Liver (tissue), 9 donors: ENCODE results near the gene ZFYVE28. TPM values are rescaled to one million over a fixed set of nuclear protein-coding genes. Genes with fewer than 3 reads are reported as not detected.

Source experiments
- DNase-seq: peaks from one replicate; pipeline ENCODE4 v3.0.0-alpha.2; 2017; ENCODE audit warnings: low spot score
- H3K27ac ChIP-seq, 2 donors: one replicate each; pipeline ENCODE4 v1.7.0; 2013; ENCODE audit warnings: inconsistent platforms in 2 of 2, low read length in 2 of 2, control low read depth in 1 of 2, low read depth in 1 of 2, mild to moderate bottlenecking in 1 of 2
- H3K27me3 ChIP-seq, 4 donors: one replicate each; pipeline versions ENCODE4 v1.6.1 to v1.7.0; 2013; ENCODE audit warnings: low read length in 3 of 4, inconsistent platforms in 1 of 4, mild to moderate bottlenecking in 1 of 4, moderate library complexity in 1 of 4; ENCODE audit not compliant: control insufficient read depth in 4 of 4, insufficient read depth in 4 of 4
- H3K36me3 ChIP-seq, 4 donors: one replicate each; pipeline versions ENCODE4 v1.6.1 to v1.7.0; 2013; ENCODE audit warnings: low read length in 3 of 4, mild to moderate bottlenecking in 3 of 4, low read depth in 1 of 4, moderate library complexity in 1 of 4; ENCODE audit not compliant: control insufficient read depth in 4 of 4, insufficient read depth in 3 of 4
- H3K4me1 ChIP-seq, 4 donors: one replicate each; pipeline versions ENCODE4 v1.6.1 to v1.7.0; 2013; ENCODE audit warnings: low read length in 3 of 4, mild to moderate bottlenecking in 3 of 4, moderate library complexity in 1 of 4; ENCODE audit not compliant: control insufficient read depth in 4 of 4, insufficient read depth in 4 of 4
- H3K4me3 ChIP-seq, 3 donors: one replicate each; pipeline versions ENCODE4 v1.6.1 to v1.7.0; 2013; ENCODE audit warnings: low read length in 3 of 3, control low read depth in 1 of 3, low read depth in 1 of 3, mild to moderate bottlenecking in 1 of 3
- H3K9ac ChIP-seq, 2 donors: one replicate each; pipeline ENCODE4 v1.7.0; 2013; ENCODE audit warnings: low read length in 2 of 2, mild to moderate bottlenecking in 2 of 2, moderate library complexity in 2 of 2, control low read depth in 1 of 2, low read depth in 1 of 2
- H3K9me3 ChIP-seq, 4 donors: one replicate each; pipeline versions ENCODE4 v1.6.1 to v1.7.0; 2013; ENCODE audit warnings: low read length in 3 of 4; ENCODE audit not compliant: control insufficient read depth in 4 of 4
- EGR1 ChIP-seq, 2 donors: IDR thresholded peaks; 2 replicates each; pipeline ENCODE4 v1.6.1; 2016 to 2018; ENCODE audit warnings: antibody characterized with exemption in 2 of 2, low read depth in 2 of 2
- FOXA1 ChIP-seq: IDR thresholded peaks from 2 replicates; pipeline ENCODE4 v1.6.1; 2016; ENCODE audit warnings: antibody characterized with exemption
- FOXA2 ChIP-seq: IDR thresholded peaks from 2 replicates; pipeline ENCODE4 v1.6.1; 2016; ENCODE audit warnings: antibody characterized with exemption
- GABPA ChIP-seq, 2 donors: IDR thresholded peaks in 1 of 2; conservative IDR thresholded peaks in 1 of 2; 2 replicates each; pipeline ENCODE4 v1.6.1; 2016; ENCODE audit warnings: antibody characterized with exemption in 2 of 2, mild to moderate bottlenecking in 1 of 2, moderate library complexity in 1 of 2
- HNF4A ChIP-seq, 2 donors: conservative IDR thresholded peaks; 2 replicates each; pipeline ENCODE4 v1.6.1; 2016; ENCODE audit warnings: antibody characterized with exemption in 2 of 2, mild to moderate bottlenecking in 2 of 2
- HNF4G ChIP-seq: IDR thresholded peaks from 2 replicates; pipeline ENCODE4 v1.6.1; 2016; ENCODE audit warnings: antibody characterized with exemption
- JUND ChIP-seq, 2 donors: IDR thresholded peaks; 2 replicates each; pipeline ENCODE4 v1.6.1; 2016; ENCODE audit warnings: antibody characterized with exemption in 2 of 2
- NR2F2 ChIP-seq: IDR thresholded peaks from 2 replicates; pipeline ENCODE4 v1.6.1; 2016; ENCODE audit warnings: antibody characterized with exemption
- RAD21 ChIP-seq, 2 donors: IDR thresholded peaks; 2 replicates each; pipeline ENCODE4 v1.6.1; 2016; ENCODE audit warnings: antibody characterized with exemption in 2 of 2, mild to moderate bottlenecking in 2 of 2
- RXRA ChIP-seq, 2 donors: IDR thresholded peaks; 2 replicates each; pipeline ENCODE4 v1.6.1; 2017 to 2018; ENCODE audit warnings: antibody characterized with exemption in 2 of 2, mild to moderate bottlenecking in 1 of 2
- SP1 ChIP-seq: IDR thresholded peaks from 2 replicates; pipeline ENCODE4 v1.6.1; 2018; ENCODE audit warnings: antibody characterized with exemption, mild to moderate bottlenecking
- TAF1 ChIP-seq: conservative IDR thresholded peaks from 2 replicates; pipeline ENCODE4 v1.6.1; 2016; ENCODE audit warnings: antibody characterized with exemption, mild to moderate bottlenecking
- YY1 ChIP-seq: IDR thresholded peaks from 2 replicates; pipeline ENCODE4 v1.6.1; 2016; ENCODE audit warnings: antibody characterized with exemption, mild to moderate bottlenecking
- WGBS: extraction: QIAGEN DNeasy Blood & Tissue Kit; methylation state at CpG from one replicate; pipeline ENCODE4 v1.1.7; 2013; 5-methylcytosine and 5-hydroxymethylcytosine counted together
- polyA plus RNA-seq, 2 donors: library from polyadenylated mRNA; stranded (reverse) in 1 of 2; unstranded in 1 of 2; fragments of 200-250 nt in 1 of 2; fragments of >200 nt in 1 of 2; fragmentation: Nextera tagmentation in 1 of 2; extraction: Ambion mirVana in 1 of 2; gene quantifications; one replicate each; pipeline versions ENCODE4 v1.2.1 to v1.2.3, GENCODE V29; 2013 to 2015
- total RNA-seq, 2 donors: library from RNA; depleted of rRNA; stranded (reverse); fragments of >200 nt; gene quantifications; one replicate each; pipeline ENCODE4 v1.2.3, GENCODE V29; 2014
- TF ChIP-seq, protein P1 (sequence below): IDR thresholded peaks from 2 replicates; pipeline ENCODE4 v1.6.1; 2016; ENCODE audit warnings: antibody characterized with exemption
- TF ChIP-seq, protein P2 (sequence below): fragments of 150-350 bp; IDR thresholded peaks from 2 replicates; pipeline ENCODE4 v1.5.1; 2017; ENCODE audit warnings: improper control_type of control experiment, low read depth, low read length; ENCODE audit not compliant: missing input control
- TF ChIP-seq, protein P3 (sequence below): IDR thresholded peaks from 2 replicates; pipeline ENCODE4 v1.6.1; 2016; ENCODE audit warnings: antibody characterized with exemption, mild to moderate bottlenecking
- TF ChIP-seq, protein P4 (sequence below): IDR thresholded peaks from 2 replicates; pipeline ENCODE4 v1.6.1; 2016; ENCODE audit warnings: antibody characterized with exemption
- TF ChIP-seq, protein P5 (sequence below): IDR thresholded peaks from 2 replicates; pipeline ENCODE4 v1.6.1; 2016; ENCODE audit warnings: antibody characterized with exemption
- donor health status: healthy.
- donor health status: healthy.
- donor health status: healthy.
- donor health status: healthy.
- donor health status: healthy.

The ZFYVE28 gene
- total and polyA plus RNA-seq, 4 donors, result 2.0 to 6.1 (median 2.7) TPM

DNA sequence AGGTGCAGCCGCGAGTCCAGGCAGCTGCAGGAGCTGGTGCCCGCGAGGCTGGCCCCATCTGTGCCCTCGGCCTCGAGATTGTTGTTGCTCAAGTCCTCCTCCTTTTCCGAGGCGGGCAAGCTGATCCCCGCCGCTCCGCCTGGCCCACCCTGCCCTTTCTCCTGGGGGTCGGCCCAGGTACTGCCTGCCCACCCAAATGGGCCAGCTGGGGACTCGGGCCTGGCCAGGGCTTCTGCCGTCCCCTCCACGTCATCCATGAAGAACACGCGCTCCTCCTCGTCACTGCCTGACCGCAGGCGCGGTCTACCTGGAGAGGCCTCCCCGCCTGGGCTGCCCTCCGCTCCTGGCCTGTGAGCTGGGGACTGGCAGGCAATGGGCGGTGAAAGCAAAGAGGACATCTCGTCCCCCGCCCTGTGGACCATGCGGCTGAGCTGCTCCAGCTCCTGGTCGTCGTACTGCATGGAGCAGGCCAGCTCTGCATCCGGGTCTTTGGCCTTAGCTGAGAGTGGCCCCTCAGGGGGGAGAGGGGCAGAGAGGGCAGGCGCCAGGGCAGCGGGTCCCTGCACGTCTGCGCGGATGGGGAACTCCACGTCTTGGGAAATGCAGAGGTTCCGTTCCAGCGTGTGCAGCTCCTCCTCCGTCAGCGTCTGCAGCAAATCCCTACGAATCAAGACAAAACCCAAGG, 113.4 kb downstream of the ZFYVE28 start:
- no peaks in the 10 kb centered on the region for H3K4me1 ChIP-seq
- 95% methylated on average over 41 of the region's 41 CpGs for WGBS
- TF ChIP-seq RAD21 (IDR thresholded peaks at IDR 0.05) (no peak), JUND (IDR thresholded peaks at IDR 0.05) (no peak), EGR1 (IDR thresholded peaks at IDR 0.05; ENCODE audit: low read depth in 2 of 2) (no peak), GABPA (IDR thresholded peaks at IDR 0.05 in 1 of 2, conservative IDR thresholded peaks at IDR 0.05 in 1 of 2) (no peak)
- TF ChIP-seq, protein P1, sequence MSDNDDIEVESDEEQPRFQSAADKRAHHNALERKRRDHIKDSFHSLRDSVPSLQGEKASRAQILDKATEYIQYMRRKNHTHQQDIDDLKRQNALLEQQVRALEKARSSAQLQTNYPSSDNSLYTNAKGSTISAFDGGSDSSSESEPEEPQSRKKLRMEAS, result no peak
- no peaks in the 10 kb centered on the region for H3K27me3 ChIP-seq
- no peak overlapping the region for H3K9ac ChIP-seq
- DNase-seq, result peak; percentile 32
- no peak overlapping the region for H3K27ac ChIP-seq
- no peaks in the 10 kb centered on the region for H3K36me3 ChIP-seq
- peaks cover 0 to 5% (median 3%) of the 10 kb centered on the region in 4 donors for H3K9me3 ChIP-seq
- no peak overlapping the region for H3K4me3 ChIP-seq

DNA sequence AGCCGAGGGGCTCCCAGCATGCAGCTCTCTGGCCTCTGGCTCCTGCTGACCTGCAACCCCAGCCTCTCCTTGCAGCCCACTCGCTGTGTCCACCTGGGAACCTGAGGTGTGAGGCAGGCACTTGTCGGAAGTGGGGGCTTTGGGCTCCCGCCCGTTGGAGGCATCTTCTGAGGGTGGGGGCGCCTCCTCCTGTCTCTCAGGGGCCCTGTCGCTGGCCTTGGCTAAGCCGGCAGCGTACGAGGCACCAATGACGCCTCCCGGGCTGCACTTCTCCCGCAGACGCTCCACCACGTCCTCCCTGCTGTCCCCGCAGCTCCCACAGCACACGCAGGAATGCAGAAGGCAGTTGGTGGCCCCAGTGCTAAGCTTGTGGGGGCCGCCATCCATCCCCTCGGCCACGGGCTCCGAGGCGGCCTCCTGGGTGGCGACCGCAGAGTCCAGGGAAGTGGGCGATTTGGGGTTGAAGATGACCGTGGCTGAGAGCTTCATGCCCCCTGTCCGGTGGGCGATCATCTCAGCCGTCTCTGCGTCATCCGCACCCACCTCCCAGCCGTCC, 114.0 kb downstream of the ZFYVE28 start:
- peak; percentile 23 for DNase-seq
- Histone ChIP-seq H3K27me3 (no peaks in the 10 kb centered on the region), H3K27ac (no peak overlapping the region), H3K9ac (no peak overlapping the region), H3K9me3 (peaks cover 0 to 5% (median 3%) of the 10 kb centered on the region in 4 donors), H3K4me1 (no peaks in the 10 kb centered on the region), H3K36me3 (no peaks in the 10 kb centered on the region), H3K4me3 (no peak overlapping the region)
- WGBS, result 96% methylated on average over 32 of the region's 32 CpGs
- TF ChIP-seq JUND (IDR thresholded peaks at IDR 0.05) (no peak), HNF4A (conservative IDR thresholded peaks at IDR 0.05) (no peak), EGR1 (IDR thresholded peaks at IDR 0.05; ENCODE audit: low read depth in 2 of 2) (no peak), FOXA1 (no peak), NR2F2 (no peak), HNF4G (no peak), RXRA (IDR thresholded peaks at IDR 0.05) (no peak), FOXA2 (no peak), SP1 (no peak), YY1 (no peak), TAF1 (no peak), RAD21 (IDR thresholded peaks at IDR 0.05) (no peak), GABPA (IDR thresholded peaks at IDR 0.05 in 1 of 2, conservative IDR thresholded peaks at IDR 0.05 in 1 of 2) (no peak)
- TF ChIP-seq, protein P1, result no peak
- TF ChIP-seq, protein P2, sequence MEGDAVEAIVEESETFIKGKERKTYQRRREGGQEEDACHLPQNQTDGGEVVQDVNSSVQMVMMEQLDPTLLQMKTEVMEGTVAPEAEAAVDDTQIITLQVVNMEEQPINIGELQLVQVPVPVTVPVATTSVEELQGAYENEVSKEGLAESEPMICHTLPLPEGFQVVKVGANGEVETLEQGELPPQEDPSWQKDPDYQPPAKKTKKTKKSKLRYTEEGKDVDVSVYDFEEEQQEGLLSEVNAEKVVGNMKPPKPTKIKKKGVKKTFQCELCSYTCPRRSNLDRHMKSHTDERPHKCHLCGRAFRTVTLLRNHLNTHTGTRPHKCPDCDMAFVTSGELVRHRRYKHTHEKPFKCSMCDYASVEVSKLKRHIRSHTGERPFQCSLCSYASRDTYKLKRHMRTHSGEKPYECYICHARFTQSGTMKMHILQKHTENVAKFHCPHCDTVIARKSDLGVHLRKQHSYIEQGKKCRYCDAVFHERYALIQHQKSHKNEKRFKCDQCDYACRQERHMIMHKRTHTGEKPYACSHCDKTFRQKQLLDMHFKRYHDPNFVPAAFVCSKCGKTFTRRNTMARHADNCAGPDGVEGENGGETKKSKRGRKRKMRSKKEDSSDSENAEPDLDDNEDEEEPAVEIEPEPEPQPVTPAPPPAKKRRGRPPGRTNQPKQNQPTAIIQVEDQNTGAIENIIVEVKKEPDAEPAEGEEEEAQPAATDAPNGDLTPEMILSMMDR, result no peak
- TF ChIP-seq, protein P3, sequence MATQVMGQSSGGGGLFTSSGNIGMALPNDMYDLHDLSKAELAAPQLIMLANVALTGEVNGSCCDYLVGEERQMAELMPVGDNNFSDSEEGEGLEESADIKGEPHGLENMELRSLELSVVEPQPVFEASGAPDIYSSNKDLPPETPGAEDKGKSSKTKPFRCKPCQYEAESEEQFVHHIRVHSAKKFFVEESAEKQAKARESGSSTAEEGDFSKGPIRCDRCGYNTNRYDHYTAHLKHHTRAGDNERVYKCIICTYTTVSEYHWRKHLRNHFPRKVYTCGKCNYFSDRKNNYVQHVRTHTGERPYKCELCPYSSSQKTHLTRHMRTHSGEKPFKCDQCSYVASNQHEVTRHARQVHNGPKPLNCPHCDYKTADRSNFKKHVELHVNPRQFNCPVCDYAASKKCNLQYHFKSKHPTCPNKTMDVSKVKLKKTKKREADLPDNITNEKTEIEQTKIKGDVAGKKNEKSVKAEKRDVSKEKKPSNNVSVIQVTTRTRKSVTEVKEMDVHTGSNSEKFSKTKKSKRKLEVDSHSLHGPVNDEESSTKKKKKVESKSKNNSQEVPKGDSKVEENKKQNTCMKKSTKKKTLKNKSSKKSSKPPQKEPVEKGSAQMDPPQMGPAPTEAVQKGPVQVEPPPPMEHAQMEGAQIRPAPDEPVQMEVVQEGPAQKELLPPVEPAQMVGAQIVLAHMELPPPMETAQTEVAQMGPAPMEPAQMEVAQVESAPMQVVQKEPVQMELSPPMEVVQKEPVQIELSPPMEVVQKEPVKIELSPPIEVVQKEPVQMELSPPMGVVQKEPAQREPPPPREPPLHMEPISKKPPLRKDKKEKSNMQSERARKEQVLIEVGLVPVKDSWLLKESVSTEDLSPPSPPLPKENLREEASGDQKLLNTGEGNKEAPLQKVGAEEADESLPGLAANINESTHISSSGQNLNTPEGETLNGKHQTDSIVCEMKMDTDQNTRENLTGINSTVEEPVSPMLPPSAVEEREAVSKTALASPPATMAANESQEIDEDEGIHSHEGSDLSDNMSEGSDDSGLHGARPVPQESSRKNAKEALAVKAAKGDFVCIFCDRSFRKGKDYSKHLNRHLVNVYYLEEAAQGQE, result no peak
- TF ChIP-seq, protein P4, sequence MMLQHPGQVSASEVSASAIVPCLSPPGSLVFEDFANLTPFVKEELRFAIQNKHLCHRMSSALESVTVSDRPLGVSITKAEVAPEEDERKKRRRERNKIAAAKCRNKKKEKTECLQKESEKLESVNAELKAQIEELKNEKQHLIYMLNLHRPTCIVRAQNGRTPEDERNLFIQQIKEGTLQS, result no peak
- TF ChIP-seq, protein P5, sequence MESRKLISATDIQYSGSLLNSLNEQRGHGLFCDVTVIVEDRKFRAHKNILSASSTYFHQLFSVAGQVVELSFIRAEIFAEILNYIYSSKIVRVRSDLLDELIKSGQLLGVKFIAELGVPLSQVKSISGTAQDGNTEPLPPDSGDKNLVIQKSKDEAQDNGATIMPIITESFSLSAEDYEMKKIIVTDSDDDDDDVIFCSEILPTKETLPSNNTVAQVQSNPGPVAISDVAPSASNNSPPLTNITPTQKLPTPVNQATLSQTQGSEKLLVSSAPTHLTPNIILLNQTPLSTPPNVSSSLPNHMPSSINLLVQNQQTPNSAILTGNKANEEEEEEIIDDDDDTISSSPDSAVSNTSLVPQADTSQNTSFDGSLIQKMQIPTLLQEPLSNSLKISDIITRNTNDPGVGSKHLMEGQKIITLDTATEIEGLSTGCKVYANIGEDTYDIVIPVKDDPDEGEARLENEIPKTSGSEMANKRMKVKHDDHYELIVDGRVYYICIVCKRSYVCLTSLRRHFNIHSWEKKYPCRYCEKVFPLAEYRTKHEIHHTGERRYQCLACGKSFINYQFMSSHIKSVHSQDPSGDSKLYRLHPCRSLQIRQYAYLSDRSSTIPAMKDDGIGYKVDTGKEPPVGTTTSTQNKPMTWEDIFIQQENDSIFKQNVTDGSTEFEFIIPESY, result no peak
